ENCODE results near the gene BTRC.

GRCh38 chr10:101561068-101561915 lies 207.3 kb downstream of the BTRC start:
- TF ChIP-seq POLR2A (IDR thresholded peaks at IDR 0.05; ENCODE audit: low read length) (no peak), GATA1 (IDR thresholded peaks at IDR 0.05; ENCODE audit: low read depth, low read length) (no peak)
